MG63 (cell line): Measurements from ENCODE around the gene CDH23. TPM values are rescaled to one million over a fixed set of nuclear protein-coding genes. Genes with fewer than 3 reads are reported as not detected.

Source experiments
- DNase-seq: peaks from one replicate; pipeline ENCODE4 v3.0.0-alpha.2; 2020
- H3K27me3 ChIP-seq: fragments of 250-450 bp; sonication (Bioruptor Pico); 2 replicates; pipeline ENCODE4 v1.5.1; 2020; ENCODE audit warnings: mild to moderate bottlenecking, moderate library complexity
- H3K36me3 ChIP-seq: fragments of 250-450 bp; sonication (Bioruptor Pico); 2 replicates; pipeline ENCODE4 v1.5.1; 2020; ENCODE audit warnings: mild to moderate bottlenecking, moderate library complexity
- H3K4me3 ChIP-seq: fragments of 250-450 bp; sonication (Bioruptor Pico); 2 replicates; pipeline ENCODE4 v1.5.1; 2020; ENCODE audit warnings: mild to moderate bottlenecking, moderate library complexity
- H3K9me3 ChIP-seq: fragments of 250-450 bp; sonication (Bioruptor Pico); 2 replicates; pipeline ENCODE4 v1.5.1; 2020; ENCODE audit warnings: mild to moderate bottlenecking, moderate library complexity
- total RNA-seq: library from RNA; depleted of rRNA; stranded (reverse); fragments of >200 nt; shearing (Covaris generic); gene quantifications from 2 replicates; pipeline ENCODE4 v1.2.3, GENCODE V29; 2014; ENCODE audit warnings: low replicate concordance

The CDH23 gene
- total RNA-seq, 1 experiment from 2014 or later, result 0.07 TPM

DNA sequence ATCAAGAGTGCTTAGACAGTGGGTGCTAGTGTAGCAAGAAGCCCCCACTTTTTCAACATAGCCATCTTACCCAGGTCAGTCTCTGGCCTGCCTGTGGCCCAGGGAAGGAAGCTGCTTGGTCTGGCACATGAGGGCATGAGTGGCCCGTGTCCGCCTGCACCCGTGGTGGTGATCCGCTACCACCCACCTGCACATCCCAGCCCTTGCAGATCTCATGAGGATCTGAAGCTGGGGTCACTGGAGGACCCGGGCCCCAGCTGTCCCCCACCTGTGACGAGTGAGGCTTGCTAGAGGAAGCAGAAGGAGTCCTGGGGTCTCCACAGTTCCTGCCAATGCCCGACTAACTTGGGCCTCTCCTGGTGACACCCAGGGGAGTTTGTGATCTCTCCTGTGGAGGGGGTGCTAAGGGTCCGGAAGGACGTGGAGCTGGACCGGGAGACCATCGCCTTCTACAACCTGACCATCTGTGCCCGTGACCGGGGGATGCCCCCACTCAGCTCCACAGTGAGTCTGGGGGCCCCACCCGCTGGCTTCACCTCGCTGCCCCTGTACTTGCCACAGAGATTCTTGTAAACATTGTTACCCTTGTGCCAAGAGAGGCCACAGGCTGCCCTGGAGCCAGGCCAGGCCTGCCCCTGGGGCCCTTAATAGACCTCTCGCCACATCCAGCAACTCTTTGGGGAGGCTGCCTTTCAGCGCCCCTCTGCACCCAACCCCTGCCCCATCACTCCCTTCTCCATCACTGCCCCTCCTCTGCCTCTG is 387.4 kb downstream of the CDH23 start:
- Histone ChIP-seq H3K36me3 (no peaks in the 10 kb centered on the region), H3K27me3 (no peaks in the 10 kb centered on the region), H3K4me3 (no peak overlapping the region), H3K9me3 (no peaks in the 10 kb centered on the region)
- DNase-seq, result no peak

DNA sequence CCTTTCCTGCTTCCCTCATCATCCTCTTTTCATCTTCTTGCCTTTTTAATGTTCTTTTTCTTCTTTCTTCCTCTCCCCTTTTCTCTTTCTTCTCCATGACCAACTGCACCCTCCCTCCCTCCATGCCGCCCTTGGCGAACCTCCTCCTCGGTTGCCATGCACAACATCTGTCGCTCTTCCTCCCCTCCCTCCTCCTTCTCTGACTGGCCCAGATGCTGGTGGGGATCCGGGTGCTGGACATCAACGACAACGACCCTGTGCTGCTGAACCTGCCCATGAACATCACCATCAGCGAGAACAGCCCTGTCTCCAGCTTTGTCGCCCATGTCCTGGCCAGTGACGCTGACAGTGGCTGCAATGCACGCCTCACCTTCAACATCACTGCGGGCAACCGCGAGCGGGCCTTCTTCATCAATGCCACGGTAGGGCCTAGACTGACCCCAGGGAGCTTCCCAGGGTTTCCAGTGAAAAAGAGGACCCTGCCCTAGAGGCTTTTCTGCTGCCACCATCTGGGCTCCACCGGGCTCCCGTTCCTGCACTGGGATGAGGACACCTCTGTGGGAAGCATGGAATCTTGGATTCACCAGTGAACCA is 388.1 kb downstream of the CDH23 start:
- no peaks in the 10 kb centered on the region for H3K27me3 ChIP-seq
- H3K36me3 ChIP-seq, result no peaks in the 10 kb centered on the region
- no peak for DNase-seq

GRCh38 chr10:71788954-71789353 is 392.2 kb downstream of the CDH23 start:
- H3K4me3 ChIP-seq, result no peak overlapping the region
- no peaks in the 10 kb centered on the region for H3K9me3 ChIP-seq
- H3K36me3 ChIP-seq, result no peaks in the 10 kb centered on the region
- DNase-seq, result no peak
- H3K27me3 ChIP-seq, result no peaks in the 10 kb centered on the region

More for the DNA sequence above, 388.1 kb downstream of the CDH23 start:
- Histone ChIP-seq H3K9me3 (no peaks in the 10 kb centered on the region), H3K4me3 (no peak overlapping the region)

DNA sequence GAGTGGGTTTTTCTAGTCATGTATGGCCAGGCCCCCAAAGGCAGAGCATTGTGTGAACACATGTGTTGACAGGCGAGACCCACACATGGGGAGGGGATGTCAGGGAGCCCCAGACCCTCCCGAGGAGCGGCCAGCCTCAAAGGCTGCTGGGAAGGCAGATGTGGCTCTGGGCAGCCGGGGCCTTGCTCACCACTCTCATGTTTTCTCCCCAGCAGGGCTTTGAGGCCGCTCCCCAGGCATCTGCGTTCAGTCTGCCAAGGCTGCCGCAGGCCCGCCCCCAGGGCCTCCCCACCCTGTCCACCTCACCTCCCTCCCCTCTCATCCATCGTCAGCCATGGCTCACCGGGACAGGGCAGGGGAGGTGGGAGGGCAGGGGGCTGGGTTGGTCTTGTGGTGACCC is 393.2 kb downstream of the CDH23 start:
- H3K4me3 ChIP-seq, result no peak overlapping the region
- no peaks in the 10 kb centered on the region for H3K36me3 ChIP-seq
- no peaks in the 10 kb centered on the region for H3K9me3 ChIP-seq
- H3K27me3 ChIP-seq, result no peaks in the 10 kb centered on the region
- no peak for DNase-seq

GRCh38 chr10:71790749-71791440 is 394.2 kb downstream of the CDH23 start:
- no peak for DNase-seq
- Histone ChIP-seq H3K9me3 (no peaks in the 10 kb centered on the region), H3K27me3 (no peaks in the 10 kb centered on the region), H3K4me3 (no peak overlapping the region), H3K36me3 (no peaks in the 10 kb centered on the region)

- Histone ChIP-seq H3K9me3 (no peaks in the 10 kb centered on the region), H3K27me3 (no peaks in the 10 kb centered on the region), H3K4me3 (no peak overlapping the region), H3K36me3 (no peaks in the 10 kb centered on the region)
- no peak for DNase-seq
These were observed 398.5 kb downstream of the CDH23 start for GRCh38 chr10:71795248-71795647.

GRCh38 chr10:71796749-71797405 is 400.2 kb downstream of the CDH23 start:
- H3K36me3 ChIP-seq, result no peaks in the 10 kb centered on the region
- no peaks in the 10 kb centered on the region for H3K27me3 ChIP-seq
- H3K4me3 ChIP-seq, result no peak overlapping the region
- no peaks in the 10 kb centered on the region for H3K9me3 ChIP-seq
- no peak for DNase-seq

GRCh38 chr10:71797533-71798307 is 401.0 kb downstream of the CDH23 start:
- H3K4me3 ChIP-seq, result no peak overlapping the region
- H3K36me3 ChIP-seq, result no peaks in the 10 kb centered on the region
- DNase-seq, result no peak
- H3K9me3 ChIP-seq, result no peaks in the 10 kb centered on the region
- no peaks in the 10 kb centered on the region for H3K27me3 ChIP-seq

DNA sequence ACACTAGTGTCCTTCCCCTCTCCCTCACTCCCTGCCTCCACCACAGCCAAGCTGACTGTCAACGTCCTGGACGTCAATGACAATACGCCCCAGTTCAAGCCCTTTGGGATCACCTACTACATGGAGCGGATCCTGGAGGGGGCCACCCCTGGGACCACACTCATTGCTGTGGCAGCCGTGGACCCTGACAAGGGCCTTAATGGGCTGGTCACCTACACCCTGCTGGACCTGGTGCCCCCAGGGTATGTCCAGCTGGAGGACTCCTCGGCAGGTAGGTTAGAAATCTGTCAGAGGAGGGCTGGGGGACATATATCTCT is 401.5 kb downstream of the CDH23 start:
- Histone ChIP-seq H3K9me3 (no peaks in the 10 kb centered on the region), H3K4me3 (no peak overlapping the region), H3K36me3 (no peaks in the 10 kb centered on the region), H3K27me3 (no peaks in the 10 kb centered on the region)
- no peak for DNase-seq

GRCh38 chr10:71799112-71799511 is 402.4 kb downstream of the CDH23 start:
- no peaks in the 10 kb centered on the region for H3K36me3 ChIP-seq
- DNase-seq, result no peak
- H3K9me3 ChIP-seq, result no peaks in the 10 kb centered on the region
- H3K4me3 ChIP-seq, result no peak overlapping the region
- H3K27me3 ChIP-seq, result no peaks in the 10 kb centered on the region

DNA sequence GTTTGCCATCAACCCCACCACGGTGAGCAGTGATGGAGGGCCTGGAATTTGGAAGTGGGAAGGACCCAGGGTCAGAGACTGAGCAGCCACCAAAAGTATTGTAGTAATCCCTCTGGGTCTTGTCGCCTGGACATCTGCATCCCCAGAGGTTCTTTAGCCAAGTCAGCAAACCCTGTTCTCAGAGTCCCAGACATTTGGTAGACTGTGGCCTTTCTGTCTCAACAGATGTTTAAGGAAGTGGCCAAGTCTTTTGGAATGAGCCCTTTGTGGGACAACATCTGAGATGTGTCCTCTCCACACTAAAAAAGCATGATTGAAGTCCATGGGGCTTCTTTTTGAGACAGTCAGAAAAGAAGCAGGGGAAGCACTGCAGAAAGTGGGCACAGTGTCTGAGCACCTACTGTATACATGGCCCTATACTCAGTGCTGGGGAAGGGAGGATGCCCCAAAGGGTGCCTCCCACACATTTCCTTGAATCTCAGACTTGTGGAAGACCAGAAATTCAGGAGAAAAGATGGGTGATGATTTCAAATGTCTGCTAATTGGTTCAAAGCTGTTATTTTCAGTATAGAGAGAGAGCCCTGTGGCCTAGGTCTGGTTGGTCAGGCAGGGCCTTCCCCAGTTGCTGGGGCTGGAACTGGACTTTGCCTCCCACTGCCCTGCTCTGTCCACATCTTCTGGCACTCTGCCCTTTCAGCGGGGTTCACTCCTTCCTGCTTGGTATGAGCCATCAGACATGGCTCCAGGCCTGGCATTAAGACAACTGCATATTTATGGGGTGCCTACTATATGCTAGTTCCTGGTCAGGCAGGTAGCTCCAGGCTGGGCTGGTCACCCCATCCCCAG is 403.1 kb downstream of the CDH23 start:
- Histone ChIP-seq H3K9me3 (no peaks in the 10 kb centered on the region), H3K4me3 (no peak overlapping the region), H3K36me3 (no peaks in the 10 kb centered on the region), H3K27me3 (no peaks in the 10 kb centered on the region)
- peak; percentile 23 for DNase-seq

- Histone ChIP-seq H3K9me3 (no peaks in the 10 kb centered on the region), H3K36me3 (no peaks in the 10 kb centered on the region), H3K4me3 (no peak overlapping the region), H3K27me3 (no peaks in the 10 kb centered on the region)
- no peak for DNase-seq
These were observed 404.6 kb downstream of the CDH23 start for GRCh38 chr10:71801361-71801760.

DNA sequence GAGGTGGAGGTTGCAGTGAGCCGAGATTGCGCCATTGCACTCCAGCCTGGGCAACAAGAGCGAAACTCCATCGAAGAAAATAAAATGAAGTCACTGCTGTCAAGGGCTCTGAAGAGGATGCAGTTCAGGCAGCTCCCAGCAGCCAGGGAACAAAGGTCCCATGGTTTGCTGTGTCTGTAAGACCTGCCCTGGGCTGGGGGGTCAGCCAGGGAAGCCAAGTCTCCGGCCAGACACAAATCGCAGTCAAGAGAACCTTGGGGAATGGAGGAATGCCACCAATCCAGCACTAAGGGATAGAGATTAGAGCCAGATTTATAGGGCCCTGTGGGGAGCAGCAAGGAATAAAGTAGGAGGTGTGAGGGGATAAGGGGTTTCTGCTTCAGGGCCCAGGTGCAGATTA is 405.5 kb downstream of the CDH23 start:
- no peak for DNase-seq

GRCh38 chr10:71802715-71803488 is 406.2 kb downstream of the CDH23 start:
- Histone ChIP-seq H3K27me3 (no peaks in the 10 kb centered on the region), H3K4me3 (no peak overlapping the region), H3K36me3 (no peaks in the 10 kb centered on the region), H3K9me3 (no peaks in the 10 kb centered on the region)
- DNase-seq, result no peak

More for the DNA sequence above, 405.5 kb downstream of the CDH23 start:
- Histone ChIP-seq H3K4me3 (no peak overlapping the region), H3K27me3 (no peaks in the 10 kb centered on the region), H3K9me3 (no peaks in the 10 kb centered on the region), H3K36me3 (no peaks in the 10 kb centered on the region)

- Histone ChIP-seq H3K4me3 (no peak overlapping the region), H3K27me3 (no peaks in the 10 kb centered on the region), H3K36me3 (no peaks in the 10 kb centered on the region), H3K9me3 (no peaks in the 10 kb centered on the region)
- no peak for DNase-seq
These were observed 407.4 kb downstream of the CDH23 start for GRCh38 chr10:71804077-71804476.
